Breast epithelium (tissue), 4 donors: ENCODE measurements around the gene RASD2. TPM values are rescaled to one million over a fixed set of nuclear protein-coding genes. Genes with fewer than 3 reads are reported as not detected.

ENCODE experiments used
- DNase-seq, 2 donors: peaks; one replicate each; pipeline ENCODE4 v3.0.0-alpha.2; 2019; ENCODE audit warnings: low spot score in 2 of 2
- H3K27ac ChIP-seq, 2 donors: fragments of 200-600 bp; sonication (generic) in 1 of 2; one replicate each; pipeline ENCODE4 v1.5.1; 2016 to 2019; ENCODE audit warnings: mild to moderate bottlenecking in 1 of 2
- H3K27me3 ChIP-seq, 2 donors: fragments of 200-600 bp; sonication (generic) in 1 of 2; one replicate each; pipeline versions ENCODE4 v1.5.1 to v1.6.0; 2017 to 2019; ENCODE audit warnings: control low read depth in 1 of 2, mild to moderate bottlenecking in 1 of 2
- H3K36me3 ChIP-seq: fragments of 200-600 bp; one replicate; pipeline ENCODE4 v1.5.1; 2019
- H3K4me1 ChIP-seq, 2 donors: fragments of 200-600 bp; sonication (generic); one replicate each; pipeline ENCODE4 v1.5.1; 2016 to 2019; ENCODE audit warnings: control low read depth in 1 of 2
- H3K4me3 ChIP-seq, 3 donors: fragments of 200-600 bp; sonication (generic); 1 replicate in 2 of 3; 2 replicates in 1 of 3; pipeline ENCODE4 v1.5.1; 2016 to 2019; ENCODE audit warnings: mild to moderate bottlenecking in 3 of 3, moderate library complexity in 2 of 3
- H3K9me3 ChIP-seq, 2 donors: fragments of 200-600 bp; sonication (generic) in 1 of 2; one replicate each; pipeline ENCODE4 v1.5.1; 2016 to 2019; ENCODE audit warnings: control low read depth in 1 of 2
- POLR2A ChIP-seq: fragments of 450-650 bp; IDR thresholded peaks from one replicate; pipeline ENCODE4 v1.6.1; 2016; ENCODE audit warnings: antibody characterized with exemption, mild to moderate bottlenecking, moderate library complexity
- POLR2AphosphoS5 ChIP-seq, 3 donors: sonication (generic); formaldehyde crosslinking; IDR thresholded peaks; one replicate each; pipeline ENCODE4 v1.6.1; 2017; ENCODE audit warnings: antibody characterized with exemption in 3 of 3
- intact Hi-C: fragments of 100-400 bp; cut with DNase I; formaldehyde crosslinking; loops from one replicate; pipeline ENCODE4 v1.15.1; 2023; ENCODE audit warnings: low total_unique reads
- total RNA-seq, 3 donors: library from RNA; depleted of rRNA; stranded (reverse); fragments of >200 nt; gene quantifications; one replicate each; pipeline ENCODE4 v1.1.0, GENCODE V29; 2016
- TF ChIP-seq, protein P1 (sequence below), 3 donors: fragments of 450-650 bp; IDR thresholded peaks; one replicate each; pipeline ENCODE4 v1.5.1; 2016 to 2017; ENCODE audit warnings: antibody characterized with exemption in 3 of 3, mild to moderate bottlenecking in 3 of 3, moderate library complexity in 3 of 3

RASD2 gene
- total RNA-seq, 3 donors from 2014 or later: 0.16 to 1.3 (median 0.88) TPM

DNA sequence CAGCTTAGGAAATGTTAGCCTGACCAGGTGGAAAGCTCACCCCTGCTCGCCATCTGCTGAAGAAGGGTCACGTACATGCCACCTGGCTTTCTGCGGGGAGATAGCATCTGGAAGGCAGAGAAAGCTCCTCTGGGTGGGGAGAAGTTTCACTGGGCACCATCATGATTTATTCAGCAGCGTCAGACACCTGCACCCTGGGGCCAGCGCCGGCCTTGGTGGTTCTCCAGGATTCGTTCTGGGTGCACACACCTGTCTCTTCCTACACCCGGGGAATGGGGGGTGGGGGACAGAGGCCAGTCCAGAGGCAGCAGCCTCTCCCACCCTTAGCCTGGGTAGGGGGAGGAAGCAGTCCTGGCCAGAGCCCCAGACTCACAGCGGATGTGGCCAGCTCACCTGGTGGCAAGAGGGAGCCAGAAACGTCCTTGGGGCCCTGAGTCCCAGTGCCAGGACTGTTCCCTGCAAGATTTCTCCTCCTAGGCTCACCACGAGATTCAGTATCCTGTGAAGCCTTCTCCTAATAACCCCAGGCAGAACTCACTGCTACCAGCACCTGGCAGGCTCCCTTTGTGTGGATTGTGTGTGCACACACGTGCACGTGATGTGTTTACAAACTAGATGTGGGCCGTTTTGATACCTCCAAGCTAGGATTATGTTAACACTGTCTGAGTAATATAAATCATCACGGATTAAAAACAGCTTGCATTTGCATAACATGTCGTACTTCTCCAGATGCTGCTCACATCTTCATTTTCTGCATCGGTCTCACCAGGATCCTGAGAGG, 17.3 kb upstream of the RASD2 start:
- Histone ChIP-seq H3K9me3 (no peaks in the 10 kb centered on the region), H3K36me3 (no peaks in the 10 kb centered on the region), H3K4me3 (no peak overlapping the region), H3K27ac (no peak overlapping the region), H3K27me3 (no peaks in the 10 kb centered on the region), H3K4me1 (no peaks in the 10 kb centered on the region)
- intact Hi-C loops: no loop called here
- DNase-seq: no peak
- TF ChIP-seq POLR2AphosphoS5 (IDR thresholded peaks at IDR 0.05): no peak
- TF ChIP-seq, protein P1, sequence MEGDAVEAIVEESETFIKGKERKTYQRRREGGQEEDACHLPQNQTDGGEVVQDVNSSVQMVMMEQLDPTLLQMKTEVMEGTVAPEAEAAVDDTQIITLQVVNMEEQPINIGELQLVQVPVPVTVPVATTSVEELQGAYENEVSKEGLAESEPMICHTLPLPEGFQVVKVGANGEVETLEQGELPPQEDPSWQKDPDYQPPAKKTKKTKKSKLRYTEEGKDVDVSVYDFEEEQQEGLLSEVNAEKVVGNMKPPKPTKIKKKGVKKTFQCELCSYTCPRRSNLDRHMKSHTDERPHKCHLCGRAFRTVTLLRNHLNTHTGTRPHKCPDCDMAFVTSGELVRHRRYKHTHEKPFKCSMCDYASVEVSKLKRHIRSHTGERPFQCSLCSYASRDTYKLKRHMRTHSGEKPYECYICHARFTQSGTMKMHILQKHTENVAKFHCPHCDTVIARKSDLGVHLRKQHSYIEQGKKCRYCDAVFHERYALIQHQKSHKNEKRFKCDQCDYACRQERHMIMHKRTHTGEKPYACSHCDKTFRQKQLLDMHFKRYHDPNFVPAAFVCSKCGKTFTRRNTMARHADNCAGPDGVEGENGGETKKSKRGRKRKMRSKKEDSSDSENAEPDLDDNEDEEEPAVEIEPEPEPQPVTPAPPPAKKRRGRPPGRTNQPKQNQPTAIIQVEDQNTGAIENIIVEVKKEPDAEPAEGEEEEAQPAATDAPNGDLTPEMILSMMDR (IDR thresholded peaks at IDR 0.05): no peak
- no peak for TF ChIP-seq POLR2A

- Histone ChIP-seq H3K27me3 (no peaks in the 10 kb centered on the region), H3K4me3 (no peak overlapping the region), H3K9me3 (peaks cover 0 to 10% of the 10 kb centered on the region in 2 donors), H3K4me1 (no peaks in the 10 kb centered on the region), H3K36me3 (no peaks in the 10 kb centered on the region), H3K27ac (no peak overlapping the region)
- TF ChIP-seq POLR2AphosphoS5 (IDR thresholded peaks at IDR 0.05) (no peak), POLR2A (no peak)
- TF ChIP-seq, protein P1 (IDR thresholded peaks at IDR 0.05): no peak
- intact Hi-C loops: no loop called here
- no peak for DNase-seq
Observed at GRCh38 chr22:35524966-35525686, 15.5 kb upstream of the RASD2 start.

- TF ChIP-seq POLR2AphosphoS5 (IDR thresholded peaks at IDR 0.05): no peak
- TF ChIP-seq POLR2A: no peak
- TF ChIP-seq, protein P1 (IDR thresholded peaks at IDR 0.05): no peak
- Histone ChIP-seq H3K4me1 (no peaks in the 10 kb centered on the region), H3K27ac (no peak overlapping the region), H3K36me3 (no peaks in the 10 kb centered on the region), H3K4me3 (no peak overlapping the region), H3K27me3 (no peaks in the 10 kb centered on the region), H3K9me3 (peaks cover 0 to 10% of the 10 kb centered on the region in 2 donors)
- intact Hi-C loops: no loop called here
- DNase-seq: no peak
Observed at GRCh38 chr22:35525687-35526332, 14.8 kb upstream of the RASD2 start.

DNA sequence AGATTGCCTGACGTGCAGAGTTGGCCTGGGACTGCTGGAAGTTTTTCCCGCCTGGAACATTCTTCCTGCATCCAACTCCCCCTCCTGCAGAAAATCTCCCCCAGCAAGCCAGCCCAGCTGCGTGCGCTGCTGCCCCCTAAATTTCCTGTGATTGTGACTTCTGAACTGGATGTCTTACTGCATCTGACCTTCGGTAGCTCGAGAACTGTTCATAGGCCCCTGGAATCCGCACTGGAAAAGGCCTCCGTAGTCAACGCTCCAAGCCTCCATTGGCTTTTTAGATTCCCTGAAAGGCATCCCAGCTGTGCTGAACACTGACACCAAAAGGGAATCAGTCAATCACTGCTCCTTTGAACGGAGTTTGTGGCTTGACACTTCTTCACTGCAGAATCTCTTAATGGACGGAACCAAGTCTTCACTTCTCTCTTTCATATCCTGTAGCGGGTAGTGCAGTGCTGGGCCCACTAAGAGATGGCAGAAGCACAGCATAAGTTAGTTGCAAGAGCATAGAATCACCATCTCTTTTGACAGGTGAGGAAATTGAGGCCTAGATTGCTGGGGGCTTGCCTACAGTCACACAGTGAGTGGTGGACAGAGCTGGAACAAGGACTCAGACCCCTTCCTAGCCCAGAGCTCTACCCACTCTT, 14.2 kb upstream of the RASD2 start:
- H3K4me1 ChIP-seq: no peaks in the 10 kb centered on the region
- H3K27me3 ChIP-seq: no peaks in the 10 kb centered on the region
- intact Hi-C loops: no loop called here
- TF ChIP-seq, protein P1 (IDR thresholded peaks at IDR 0.05): no peak
- TF ChIP-seq POLR2A: no peak
- no peak for TF ChIP-seq POLR2AphosphoS5 (IDR thresholded peaks at IDR 0.05)
- no peak for DNase-seq
- no peaks in the 10 kb centered on the region for H3K36me3 ChIP-seq
- H3K4me3 ChIP-seq: no peak overlapping the region
- H3K27ac ChIP-seq: no peak overlapping the region
- H3K9me3 ChIP-seq: peaks cover 0 to 10% of the 10 kb centered on the region in 2 donors
